Right lung (tissue), 5 donors: ENCODE data around the gene CNTF. TPM values are rescaled to one million over a fixed set of nuclear protein-coding genes. Genes with fewer than 3 reads are reported as not detected.

Experiments
- DNase-seq, 2 donors: peaks; one replicate each; pipeline ENCODE4 v3.0.0-alpha.2; 2013
- polyA plus RNA-seq, 5 donors: library from polyadenylated mRNA; unstranded; fragments of 120-200 nt; gene quantifications; one replicate each; pipeline versions ENCODE4 v1.2.1 to v1.2.3, GENCODE V29; 2013; ENCODE audit warnings: inconsistent platforms in 1 of 5, low replicate concordance in 1 of 5; ENCODE audit not compliant: insufficient read length in 5 of 5, insufficient read depth in 1 of 5

Gene CNTF
- polyA plus RNA-seq, 5 donors, result 0.61 to 1.2 (median 1.0) TPM

DNA sequence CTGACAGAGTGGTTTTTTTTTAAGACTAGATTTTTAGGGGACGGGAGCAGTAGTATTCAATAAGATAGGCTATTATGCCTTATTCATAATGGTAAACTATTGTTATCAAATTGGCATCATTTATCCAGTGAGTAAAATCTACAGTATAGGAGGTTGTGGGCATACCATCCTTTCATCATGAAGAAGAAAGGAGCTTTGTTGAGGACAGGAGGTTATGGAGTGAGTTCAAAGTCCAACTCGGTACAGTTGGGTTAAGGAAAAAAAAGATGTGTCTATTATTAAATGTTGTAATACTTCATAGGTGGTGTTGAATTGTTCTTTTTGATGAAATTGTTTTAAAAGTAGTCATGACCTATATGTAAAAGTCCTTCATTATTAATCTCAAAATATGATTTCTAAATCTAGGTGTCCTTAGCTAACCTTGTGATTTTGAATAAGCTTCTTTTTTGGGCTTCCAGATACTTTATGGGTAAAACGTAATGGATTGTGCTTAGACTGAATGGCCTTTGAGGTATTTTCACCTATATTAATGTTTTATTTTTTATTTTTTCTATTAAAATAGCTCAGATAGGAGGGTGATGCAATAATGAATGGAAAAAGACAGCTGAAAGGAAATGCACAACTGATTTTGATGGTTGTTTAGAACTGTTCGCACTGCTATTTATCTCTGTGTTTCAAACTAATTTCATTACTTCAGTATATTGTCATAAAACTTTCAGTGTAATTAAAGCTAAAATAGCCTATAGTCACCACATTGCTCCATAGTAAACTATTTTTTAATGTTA, 15.3 kb upstream of the CNTF start:
- no peak for DNase-seq

- no peak for DNase-seq
These were observed 14.1 kb upstream of the CNTF start for GRCh38 chr11:58608331-58608730.

- no peak for DNase-seq
These were observed 12.7 kb upstream of the CNTF start for GRCh38 chr11:58609723-58610122.

DNA sequence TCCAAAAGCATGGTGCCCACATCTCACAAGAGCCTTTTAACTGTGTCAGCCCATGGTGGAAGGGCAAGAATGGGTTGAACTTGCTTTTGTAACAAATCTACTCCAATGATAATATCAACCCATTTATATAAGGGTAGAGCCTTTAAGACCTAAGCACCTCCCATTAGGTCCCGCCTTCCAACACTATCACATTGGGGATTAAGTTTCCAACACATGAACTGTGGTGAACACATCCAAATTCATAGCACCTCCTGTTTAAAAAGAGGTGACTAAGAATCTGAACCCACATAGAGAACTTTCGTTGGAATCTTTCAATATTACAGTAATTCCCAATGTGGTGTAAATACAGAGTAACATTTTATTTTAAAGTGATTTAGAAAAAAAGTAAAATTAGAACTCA, 9.2 kb upstream of the CNTF start:
- no peak for DNase-seq

DNA sequence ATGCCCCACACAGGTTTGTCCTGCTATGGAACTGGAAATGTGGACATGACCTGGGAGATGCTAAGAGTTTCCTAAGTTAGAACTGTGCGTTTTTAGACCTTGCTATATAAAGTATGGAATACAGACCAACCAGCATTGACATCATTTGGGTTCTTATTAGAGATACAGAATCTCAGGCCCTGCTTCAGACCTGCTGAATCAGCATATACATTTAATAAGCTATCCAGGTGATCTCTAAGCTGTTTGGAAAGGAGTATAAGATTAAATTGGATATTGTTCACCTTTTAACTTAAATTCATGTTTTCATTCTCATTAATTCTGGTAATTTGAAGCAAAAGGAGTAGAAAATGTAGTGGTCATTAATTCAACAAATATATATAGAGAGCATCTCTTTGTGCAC, 6.9 kb upstream of the CNTF start:
- DNase-seq, result no peak

DNA sequence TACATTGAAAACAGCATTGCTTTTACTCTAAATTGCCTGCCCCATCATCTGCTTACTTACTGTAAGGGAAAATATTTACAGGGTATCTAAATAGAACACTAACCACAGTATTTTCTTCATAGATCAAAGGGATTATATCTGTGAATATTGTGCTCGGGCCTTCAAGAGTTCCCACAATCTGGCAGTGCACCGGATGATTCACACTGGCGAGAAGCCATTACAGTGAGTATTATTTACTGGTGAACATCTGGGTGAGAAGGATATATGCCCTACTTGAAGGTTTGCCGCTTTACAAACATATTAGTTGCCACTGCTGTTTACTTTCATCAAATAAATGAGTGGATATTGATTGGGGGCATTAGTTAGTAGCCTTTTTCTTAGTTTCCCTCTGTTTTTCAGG, 5.9 kb upstream of the CNTF start:
- DNase-seq, result no peak

GRCh38 chr11:58617976-58618557, 4.4 kb upstream of the CNTF start:
- no peak for DNase-seq

GRCh38 chr11:58621586-58622262, 741 bp upstream of the CNTF start:
- no peak for DNase-seq

- DNase-seq, result no peak
These were observed 2.6 kb downstream of the CNTF start for GRCh38 chr11:58625086-58625485.

- DNase-seq, result no peak
These were observed 3.5 kb downstream of the CNTF start for GRCh38 chr11:58625826-58626460.

DNA sequence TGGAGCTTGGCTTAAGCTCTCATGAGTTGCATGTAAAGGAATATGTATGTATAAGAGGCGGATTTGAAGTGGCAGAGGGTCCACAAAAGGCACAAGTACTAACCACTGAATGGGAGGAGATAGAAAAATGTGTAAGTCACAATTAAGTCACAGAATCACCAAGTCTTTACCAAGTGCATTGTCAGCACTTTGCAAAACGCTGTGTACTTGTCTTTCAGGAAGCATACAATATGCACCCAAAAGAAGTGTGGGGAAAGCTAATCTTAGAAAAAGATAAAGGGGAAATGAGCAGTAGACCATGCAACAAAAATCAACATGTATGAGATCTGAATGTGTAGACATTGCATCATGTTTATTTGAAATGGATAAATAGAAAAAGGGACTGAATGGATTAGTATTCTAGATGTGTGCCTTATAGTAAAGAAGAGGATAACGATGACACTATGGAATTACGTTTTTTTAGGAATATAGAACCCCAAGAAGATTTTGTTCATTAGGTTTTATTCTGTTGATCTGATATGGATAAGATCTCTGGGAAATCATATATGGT, 4.5 kb downstream of the CNTF start:
- no peak for DNase-seq

DNA sequence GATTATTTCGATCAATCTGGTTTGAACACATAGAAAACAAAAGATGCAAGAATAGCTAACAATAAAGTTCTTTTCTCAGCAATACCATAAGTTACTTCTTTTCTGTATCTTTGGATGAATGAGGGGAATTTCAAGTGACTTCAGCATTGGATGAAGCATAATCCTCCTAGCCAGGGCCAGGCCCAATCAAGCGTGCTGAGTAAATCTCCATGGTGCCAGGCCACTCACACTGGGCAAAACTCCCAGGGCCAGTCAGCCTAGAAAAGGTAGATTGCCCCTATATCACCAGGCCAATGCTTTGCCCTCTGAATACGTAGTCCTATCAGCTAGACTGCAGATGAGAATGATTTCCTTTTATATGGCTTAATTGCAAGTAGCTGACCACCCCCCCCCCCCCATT, 6.0 kb downstream of the CNTF start:
- no peak for DNase-seq

- DNase-seq, result no peak
These were observed 7.4 kb downstream of the CNTF start for GRCh38 chr11:58629857-58630256.

- no peak for DNase-seq
These were observed 8.9 kb downstream of the CNTF start for GRCh38 chr11:58631378-58631777.

GRCh38 chr11:58632510-58632909, 10.0 kb downstream of the CNTF start:
- no peak for DNase-seq

DNA sequence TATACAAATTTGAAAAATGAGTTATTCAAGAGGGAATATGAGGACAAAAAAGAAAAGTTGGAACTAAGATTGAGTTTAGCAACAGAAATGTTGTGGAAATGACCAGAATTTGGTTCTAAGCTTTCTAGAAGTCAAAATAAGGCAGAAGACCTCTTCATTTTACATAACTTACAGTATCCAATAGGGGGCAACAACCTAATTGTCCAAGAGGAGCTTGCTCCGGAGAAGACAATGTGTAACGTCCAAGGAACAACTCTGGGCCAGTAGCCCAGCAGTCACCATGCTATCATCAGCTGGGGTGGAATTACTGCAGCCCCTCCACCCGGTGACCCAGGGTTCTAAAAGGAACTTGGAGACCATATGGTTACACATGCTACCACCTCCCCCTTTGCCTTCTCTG, 14.1 kb downstream of the CNTF start:
- DNase-seq, result no peak

DNA sequence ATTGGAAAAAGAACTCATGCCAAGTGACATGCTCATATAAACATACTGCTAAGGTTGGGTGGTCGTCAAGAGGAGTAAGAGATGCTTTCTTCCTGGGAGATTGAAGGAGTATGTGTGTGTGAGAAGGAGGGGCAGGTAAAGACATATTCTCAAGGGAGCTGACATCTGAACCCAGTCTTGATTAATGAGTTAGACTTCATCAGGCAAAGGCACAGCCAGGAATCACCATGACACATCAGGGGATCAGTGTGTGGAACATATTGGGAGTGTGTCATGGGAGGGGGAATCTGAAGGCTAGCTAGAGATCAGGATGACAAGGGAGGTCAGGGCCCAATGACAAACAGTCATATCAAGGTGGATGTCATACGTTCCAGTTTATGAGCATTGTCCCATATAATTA, 14.9 kb downstream of the CNTF start:
- no peak for DNase-seq

- no peak for DNase-seq
These were observed 16.6 kb downstream of the CNTF start for GRCh38 chr11:58639103-58639502.

DNA sequence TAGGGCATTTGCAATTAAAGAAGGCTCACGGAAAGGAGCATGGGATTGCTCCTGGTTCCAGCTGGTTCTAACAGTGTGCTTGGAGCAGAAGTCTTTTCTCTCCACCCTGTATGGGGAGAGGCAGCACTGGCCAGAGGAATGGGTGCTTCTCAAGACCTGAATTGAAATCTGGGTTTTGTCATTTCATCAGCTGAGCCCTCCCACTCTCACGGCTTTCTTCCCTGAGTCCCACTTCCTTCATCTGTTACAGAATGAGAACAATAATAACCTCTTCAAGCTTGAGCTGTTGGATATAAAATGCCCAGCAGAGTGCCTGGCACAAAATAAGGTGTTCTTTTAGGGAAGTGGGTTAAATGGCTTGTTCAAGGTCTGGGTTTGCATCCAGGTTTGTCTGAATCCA, 17.2 kb downstream of the CNTF start:
- DNase-seq, result no peak

DNA sequence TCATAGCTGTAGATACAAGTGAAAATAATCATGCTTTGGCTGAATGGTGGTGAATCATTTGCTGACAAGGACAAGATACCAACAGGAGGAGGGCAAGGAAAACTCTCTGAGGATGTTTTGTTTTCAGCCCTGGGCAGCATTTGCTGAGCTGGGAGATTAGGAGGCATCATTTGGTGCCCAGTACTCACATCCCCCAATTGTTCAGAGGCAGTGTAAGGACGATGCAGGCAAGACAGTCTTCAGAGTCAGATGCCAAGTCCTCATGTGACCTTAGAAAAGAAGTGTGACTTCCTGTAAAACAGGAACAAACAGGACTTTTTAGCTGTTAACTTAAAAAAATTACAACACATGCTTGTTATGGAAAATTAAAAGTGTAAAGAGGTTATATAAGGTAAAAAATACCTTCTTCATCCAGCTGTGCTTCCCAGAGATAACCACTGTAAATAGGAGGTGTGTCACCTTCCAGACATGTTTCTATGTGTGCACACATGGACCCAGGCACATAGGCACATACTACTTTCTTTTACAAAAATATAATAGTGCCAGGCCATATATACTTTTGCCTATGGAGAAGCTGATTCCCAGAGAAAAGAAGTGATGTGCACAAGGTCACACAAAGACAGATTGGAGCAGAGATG, 18.0 kb downstream of the CNTF start:
- no peak for DNase-seq

- no peak for DNase-seq
These were observed 18.9 kb downstream of the CNTF start for GRCh38 chr11:58641341-58641740.
